ENCODE data around the gene OGFOD2. TPM values are rescaled to one million over a fixed set of nuclear protein-coding genes. Genes with fewer than 3 reads are reported as not detected.
"Not testable (repeated sequence)": the region's sequence is repeated elsewhere in the genome, so short reads cannot be mapped to it uniquely, and the experiment has no call there.

OGFOD2 gene
- total RNA-seq, 4 donors from 2014 or later = 7.2 to 19.8 (median 13.4) TPM

- Histone ChIP-seq H3K4me1 (peaks cover 0 to 14% (median 0%) of the 10 kb centered on the region in 4 donors), H3K36me3 (peaks cover 0 to 38% (median 0%) of the 10 kb centered on the region in 3 donors), H3K27me3 (no peaks in the 10 kb centered on the region), H3K27ac (no peak overlapping the region), H3K4me3 (no peak overlapping the region), H3K9me3 (no peaks in the 10 kb centered on the region)
- 83 to 86% methylated on average over 4 of the region's 4 CpGs for WGBS, 2 donors
- TF ChIP-seq POLR2A (IDR thresholded peaks at IDR 0.05) (no peak), EP300 (IDR thresholded peaks at IDR 0.05) (no peak)
- TF ChIP-seq, protein P1, sequence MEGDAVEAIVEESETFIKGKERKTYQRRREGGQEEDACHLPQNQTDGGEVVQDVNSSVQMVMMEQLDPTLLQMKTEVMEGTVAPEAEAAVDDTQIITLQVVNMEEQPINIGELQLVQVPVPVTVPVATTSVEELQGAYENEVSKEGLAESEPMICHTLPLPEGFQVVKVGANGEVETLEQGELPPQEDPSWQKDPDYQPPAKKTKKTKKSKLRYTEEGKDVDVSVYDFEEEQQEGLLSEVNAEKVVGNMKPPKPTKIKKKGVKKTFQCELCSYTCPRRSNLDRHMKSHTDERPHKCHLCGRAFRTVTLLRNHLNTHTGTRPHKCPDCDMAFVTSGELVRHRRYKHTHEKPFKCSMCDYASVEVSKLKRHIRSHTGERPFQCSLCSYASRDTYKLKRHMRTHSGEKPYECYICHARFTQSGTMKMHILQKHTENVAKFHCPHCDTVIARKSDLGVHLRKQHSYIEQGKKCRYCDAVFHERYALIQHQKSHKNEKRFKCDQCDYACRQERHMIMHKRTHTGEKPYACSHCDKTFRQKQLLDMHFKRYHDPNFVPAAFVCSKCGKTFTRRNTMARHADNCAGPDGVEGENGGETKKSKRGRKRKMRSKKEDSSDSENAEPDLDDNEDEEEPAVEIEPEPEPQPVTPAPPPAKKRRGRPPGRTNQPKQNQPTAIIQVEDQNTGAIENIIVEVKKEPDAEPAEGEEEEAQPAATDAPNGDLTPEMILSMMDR (IDR thresholded peaks at IDR 0.05) = no peak
- DNase-seq (ENCODE audit: low spot score in 2 of 2) = no peak
Measured at GRCh38 chr12:122939125-122939524, 35.9 kb upstream of the OGFOD2 start.

DNA sequence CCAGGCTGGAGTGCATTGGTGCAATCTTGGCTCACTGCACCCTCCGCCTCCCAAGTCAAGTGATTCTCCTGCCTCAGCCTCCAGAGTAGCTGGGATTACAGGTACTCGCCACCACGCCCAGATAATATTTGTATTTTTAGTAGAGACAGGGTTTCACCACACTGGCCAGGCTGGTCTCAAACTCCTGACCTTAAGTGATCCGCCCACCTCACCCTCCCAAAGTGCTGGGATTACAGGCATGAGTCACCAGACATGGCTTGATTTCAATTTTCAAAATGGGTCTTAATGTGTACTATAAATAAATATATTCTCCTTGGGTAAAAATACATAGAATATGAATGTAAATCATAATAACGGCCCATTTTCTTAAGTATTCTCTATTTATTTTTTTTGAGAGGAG lies 33.7 kb upstream of the OGFOD2 start:
- H3K27ac ChIP-seq = not testable (repeated sequence)
- 88 to 89% methylated on average over 5 of the region's 5 CpGs for WGBS, 2 donors

GRCh38 chr12:122942637-122943036 lies 32.4 kb upstream of the OGFOD2 start:
- no peak for DNase-seq (ENCODE audit: low spot score in 2 of 2)
- H3K36me3 ChIP-seq = peaks cover 0 to 22% (median 0%) of the 10 kb centered on the region in 3 donors
- no peak overlapping the region for H3K4me3 ChIP-seq
- no peaks in the 10 kb centered on the region for H3K27me3 ChIP-seq
- peak overlapping the region in 2 of 4 donors; percentile 59 to 91 for H3K27ac ChIP-seq
- 86 to 95% methylated on average over 2 of the region's 2 CpGs for WGBS, 2 donors
- peaks cover 0 to 48% (median 21%) of the 10 kb centered on the region in 4 donors for H3K4me1 ChIP-seq
- H3K9me3 ChIP-seq = no peaks in the 10 kb centered on the region
- TF ChIP-seq POLR2A (IDR thresholded peaks at IDR 0.05) (no peak), EP300 (IDR thresholded peaks at IDR 0.05) (no peak)
- TF ChIP-seq, protein P1 (IDR thresholded peaks at IDR 0.05) = no peak

More for the DNA sequence above, 33.7 kb upstream of the OGFOD2 start:
- not testable (repeated sequence) for H3K4me3 ChIP-seq; DNase-seq (ENCODE audit: low spot score in 2 of 2); H3K9me3 ChIP-seq; H3K27me3 ChIP-seq
- peaks cover 0 to 35% (median 8%) of the 10 kb centered on the region in 4 donors for H3K4me1 ChIP-seq
- peaks cover 0 to 33% (median 0%) of the 10 kb centered on the region in 3 donors for H3K36me3 ChIP-seq

DNA sequence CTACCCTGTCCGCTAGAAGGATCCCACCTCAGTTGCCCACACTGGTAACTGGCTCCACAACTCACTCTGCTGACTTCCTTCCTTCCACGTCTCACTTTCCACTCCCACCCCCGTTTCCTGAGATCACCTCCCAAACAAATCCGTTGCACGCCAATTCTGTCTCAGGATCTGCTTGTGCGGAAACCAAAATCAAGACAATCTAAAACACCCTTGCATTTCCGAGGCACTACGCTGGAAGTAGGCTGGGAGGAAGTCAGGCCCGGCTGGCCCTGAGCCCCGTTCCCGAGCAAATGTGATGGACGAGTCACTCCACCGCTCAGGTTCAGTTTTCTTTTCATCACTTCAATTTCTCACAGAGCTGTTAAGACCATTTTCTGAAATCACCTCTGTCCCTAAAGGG lies 31.8 kb upstream of the OGFOD2 start:
- Histone ChIP-seq H3K4me1 (peaks cover 0 to 52% (median 23%) of the 10 kb centered on the region in 4 donors), H3K27me3 (no peaks in the 10 kb centered on the region), H3K27ac (peak overlapping the region in 2 of 4 donors; percentile 59 to 91), H3K4me3 (no peak overlapping the region), H3K9me3 (no peaks in the 10 kb centered on the region), H3K36me3 (peaks cover 0 to 16% (median 0%) of the 10 kb centered on the region in 3 donors)
- 46 to 57% methylated on average over 13 of the region's 13 CpGs for WGBS, 2 donors
- no peak for DNase-seq (ENCODE audit: low spot score in 2 of 2)
- TF ChIP-seq EP300 (IDR thresholded peaks at IDR 0.05) (peak in 1 of 2 donors; percentile 22), POLR2A (IDR thresholded peaks at IDR 0.05) (no peak)
- TF ChIP-seq, protein P1 (IDR thresholded peaks at IDR 0.05) = no peak

- TF ChIP-seq, protein P1 (IDR thresholded peaks at IDR 0.05) = no peak
- TF ChIP-seq EP300 (IDR thresholded peaks at IDR 0.05) = peak in 1 of 2 donors; percentile 63
- no peaks in the 10 kb centered on the region for H3K9me3 ChIP-seq
- H3K27ac ChIP-seq = peak overlapping the region in 3 of 4 donors; percentile 3 to 91 (median 59)
- H3K4me3 ChIP-seq = no peak overlapping the region
- H3K36me3 ChIP-seq = peaks cover 0 to 1% (median 0%) of the 10 kb centered on the region in 3 donors
- WGBS, 2 donors = 52% methylated on average over 10 to 12 of the region's 14 CpGs
- H3K27me3 ChIP-seq = no peaks in the 10 kb centered on the region
- H3K4me1 ChIP-seq = peaks cover 0 to 65% (median 30%) of the 10 kb centered on the region in 4 donors
- DNase-seq (ENCODE audit: low spot score in 2 of 2) = no peak
Measured at GRCh38 chr12:122944605-122945592, 30.1 kb upstream of the OGFOD2 start.
